C4-2B (cell line): ENCODE results near the gene SNAPC2.

Experiments used
- ZFX ChIP-seq: fragments of 450-650 bp; IDR thresholded peaks from 2 replicates; pipeline ENCODE4 v1.6.1; 2017
- TF ChIP-seq, protein P1 (sequence below): fragments of 450-650 bp; conservative IDR thresholded peaks from 2 replicates; pipeline ENCODE4 v1.5.1; 2017; ENCODE audit warnings: mild to moderate bottlenecking

- TF ChIP-seq, protein P1, sequence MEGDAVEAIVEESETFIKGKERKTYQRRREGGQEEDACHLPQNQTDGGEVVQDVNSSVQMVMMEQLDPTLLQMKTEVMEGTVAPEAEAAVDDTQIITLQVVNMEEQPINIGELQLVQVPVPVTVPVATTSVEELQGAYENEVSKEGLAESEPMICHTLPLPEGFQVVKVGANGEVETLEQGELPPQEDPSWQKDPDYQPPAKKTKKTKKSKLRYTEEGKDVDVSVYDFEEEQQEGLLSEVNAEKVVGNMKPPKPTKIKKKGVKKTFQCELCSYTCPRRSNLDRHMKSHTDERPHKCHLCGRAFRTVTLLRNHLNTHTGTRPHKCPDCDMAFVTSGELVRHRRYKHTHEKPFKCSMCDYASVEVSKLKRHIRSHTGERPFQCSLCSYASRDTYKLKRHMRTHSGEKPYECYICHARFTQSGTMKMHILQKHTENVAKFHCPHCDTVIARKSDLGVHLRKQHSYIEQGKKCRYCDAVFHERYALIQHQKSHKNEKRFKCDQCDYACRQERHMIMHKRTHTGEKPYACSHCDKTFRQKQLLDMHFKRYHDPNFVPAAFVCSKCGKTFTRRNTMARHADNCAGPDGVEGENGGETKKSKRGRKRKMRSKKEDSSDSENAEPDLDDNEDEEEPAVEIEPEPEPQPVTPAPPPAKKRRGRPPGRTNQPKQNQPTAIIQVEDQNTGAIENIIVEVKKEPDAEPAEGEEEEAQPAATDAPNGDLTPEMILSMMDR: no peak
- no peak for TF ChIP-seq ZFX
Observed at GRCh38 chr19:7883105-7883504, 37.0 kb upstream of the SNAPC2 start.
